ENCODE measurements around the gene CHRNB1.

The CHRNB1 gene

DNA sequence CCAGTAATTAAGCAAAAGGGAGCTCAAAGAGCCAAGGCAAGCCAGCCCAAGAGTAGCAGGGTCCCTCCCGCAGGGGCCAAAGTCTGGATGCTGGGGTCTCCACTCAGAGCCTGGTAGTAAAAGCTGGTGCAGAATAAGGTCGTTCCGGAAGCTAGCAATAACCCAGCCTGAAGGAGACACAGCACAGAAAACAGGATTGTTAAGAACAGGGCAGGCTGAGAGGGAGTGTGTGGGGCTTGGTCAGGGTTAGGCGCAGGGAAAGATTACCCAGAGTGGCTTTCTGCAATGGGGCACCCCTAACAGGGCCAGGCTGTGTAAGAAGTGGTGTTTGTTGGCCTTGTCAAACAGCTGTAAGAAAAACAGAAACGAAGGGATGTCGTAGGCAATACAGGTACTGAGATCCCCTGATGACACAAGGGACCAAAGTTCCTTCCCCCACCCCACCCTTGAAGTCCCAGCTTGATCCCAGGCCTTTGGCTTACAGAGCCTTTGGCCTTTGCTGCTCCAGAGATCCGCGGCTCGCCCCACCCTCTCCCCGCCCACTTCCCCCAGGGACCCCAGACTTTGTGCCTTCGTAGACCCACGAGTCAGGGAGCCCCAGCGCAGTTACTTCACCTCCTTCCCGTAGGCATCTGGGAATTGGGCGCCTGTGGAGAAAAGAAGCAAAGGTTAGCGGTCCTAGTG, 41.7 kb upstream of the CHRNB1 start (continued):
- TF ChIP-seq ZNF354C (tag by site-specific recombination; IDR thresholded peaks at IDR 0.05; ENCODE audit: borderline replicate concordance, low read depth) (no peak), ZNF184 (tag by site-specific recombination; IDR thresholded peaks at IDR 0.05) (no peak)
- TF ChIP-seq, protein P1, sequence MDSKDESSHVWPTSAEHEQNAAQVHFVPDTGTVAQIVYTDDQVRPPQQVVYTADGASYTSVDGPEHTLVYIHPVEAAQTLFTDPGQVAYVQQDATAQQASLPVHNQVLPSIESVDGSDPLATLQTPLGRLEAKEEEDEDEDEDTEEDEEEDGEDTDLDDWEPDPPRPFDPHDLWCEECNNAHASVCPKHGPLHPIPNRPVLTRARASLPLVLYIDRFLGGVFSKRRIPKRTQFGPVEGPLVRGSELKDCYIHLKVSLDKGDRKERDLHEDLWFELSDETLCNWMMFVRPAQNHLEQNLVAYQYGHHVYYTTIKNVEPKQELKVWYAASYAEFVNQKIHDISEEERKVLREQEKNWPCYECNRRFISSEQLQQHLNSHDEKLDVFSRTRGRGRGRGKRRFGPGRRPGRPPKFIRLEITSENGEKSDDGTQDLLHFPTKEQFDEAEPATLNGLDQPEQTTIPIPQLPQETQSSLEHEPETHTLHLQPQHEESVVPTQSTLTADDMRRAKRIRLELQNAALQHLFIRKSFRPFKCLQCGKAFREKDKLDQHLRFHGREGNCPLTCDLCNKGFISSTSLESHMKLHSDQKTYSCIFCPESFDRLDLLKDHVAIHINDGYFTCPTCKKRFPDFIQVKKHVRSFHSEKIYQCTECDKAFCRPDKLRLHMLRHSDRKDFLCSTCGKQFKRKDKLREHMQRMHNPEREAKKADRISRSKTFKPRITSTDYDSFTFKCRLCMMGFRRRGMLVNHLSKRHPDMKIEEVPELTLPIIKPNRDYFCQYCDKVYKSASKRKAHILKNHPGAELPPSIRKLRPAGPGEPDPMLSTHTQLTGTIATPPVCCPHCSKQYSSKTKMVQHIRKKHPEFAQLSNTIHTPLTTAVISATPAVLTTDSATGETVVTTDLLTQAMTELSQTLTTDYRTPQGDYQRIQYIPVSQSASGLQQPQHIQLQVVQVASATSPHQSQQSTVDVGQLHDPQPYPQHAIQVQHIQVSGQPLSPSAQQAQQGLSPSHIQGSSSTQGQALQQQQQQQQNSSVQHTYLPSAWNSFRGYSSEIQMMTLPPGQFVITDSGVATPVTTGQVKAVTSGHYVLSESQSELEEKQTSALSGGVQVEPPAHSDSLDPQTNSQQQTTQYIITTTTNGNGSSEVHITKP (tag by site-specific recombination; IDR thresholded peaks at IDR 0.05): no peak
- TF ChIP-seq, protein P2, sequence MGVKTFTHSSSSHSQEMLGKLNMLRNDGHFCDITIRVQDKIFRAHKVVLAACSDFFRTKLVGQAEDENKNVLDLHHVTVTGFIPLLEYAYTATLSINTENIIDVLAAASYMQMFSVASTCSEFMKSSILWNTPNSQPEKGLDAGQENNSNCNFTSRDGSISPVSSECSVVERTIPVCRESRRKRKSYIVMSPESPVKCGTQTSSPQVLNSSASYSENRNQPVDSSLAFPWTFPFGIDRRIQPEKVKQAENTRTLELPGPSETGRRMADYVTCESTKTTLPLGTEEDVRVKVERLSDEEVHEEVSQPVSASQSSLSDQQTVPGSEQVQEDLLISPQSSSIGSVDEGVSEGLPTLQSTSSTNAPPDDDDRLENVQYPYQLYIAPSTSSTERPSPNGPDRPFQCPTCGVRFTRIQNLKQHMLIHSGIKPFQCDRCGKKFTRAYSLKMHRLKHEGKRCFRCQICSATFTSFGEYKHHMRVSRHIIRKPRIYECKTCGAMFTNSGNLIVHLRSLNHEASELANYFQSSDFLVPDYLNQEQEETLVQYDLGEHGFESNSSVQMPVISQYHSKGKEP (tag by site-specific recombination; IDR thresholded peaks at IDR 0.05): no peak

DNA sequence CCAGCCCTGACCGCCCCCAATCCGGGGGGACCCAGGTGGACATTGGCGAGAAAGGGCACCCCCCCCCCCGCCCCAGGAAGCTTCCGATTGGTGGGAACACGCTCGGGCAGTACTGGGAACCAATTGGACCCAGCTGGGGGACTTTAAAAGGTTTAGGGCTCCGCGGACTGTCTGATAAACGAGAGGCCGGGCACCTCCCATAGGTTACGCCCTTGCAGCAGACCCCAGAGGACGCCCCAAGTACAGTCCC, 41.2 kb upstream of the CHRNB1 start:
- POLR2A ChIA-PET: interaction anchor here (0.5 to 3.2 kb wide), 60 partner anchors 9 to 1613 kb away, joined by 3 to 67 read pairs (median 5); partner anchors contain the start of genes ACADVL, ATP1B2, CD68 and CHRNB1
- CTCF ChIA-PET: interaction anchor here (0.6 to 2.7 kb wide), 10 partner anchors 10 to 314 kb away, joined by 3 to 21 read pairs (median 3); partner anchors contain the start of genes PLSCR3 and TMEM102
- H3K27ac ChIP-seq (ENCODE audit: extremely low read depth, low read depth, low read length): peak overlapping the region; percentile 81

More for the DNA sequence above, 41.2 kb upstream of the CHRNB1 start:
- TF ChIP-seq ZNF324 (tag by site-specific recombination; IDR thresholded peaks at IDR 0.05) (no peak), ZNF24 (tag by site-specific recombination; IDR thresholded peaks at IDR 0.05) (peak; percentile 52; the same call in 1 of the 2 replicates), ZFP41 (tag by site-specific recombination; IDR thresholded peaks at IDR 0.05; ENCODE audit: borderline replicate concordance) (no peak), ZNF214 (tag by site-specific recombination; IDR thresholded peaks at IDR 0.05; ENCODE audit: borderline replicate concordance) (no peak), KLF16 (tag by site-specific recombination; IDR thresholded peaks at IDR 0.05) (no peak; the same call in 1 of the 2 replicates), ZNF221 (tag by site-specific recombination; IDR thresholded peaks at IDR 0.05; ENCODE audit: borderline replicate concordance) (no peak), ZNF354C (tag by site-specific recombination; IDR thresholded peaks at IDR 0.05; ENCODE audit: borderline replicate concordance, low read depth) (no peak), YY2 (tag by site-specific recombination; IDR thresholded peaks at IDR 0.05) (peak; percentile 42; the same call in 1 of the 2 replicates), GLIS2 (tag by site-specific recombination; IDR thresholded peaks at IDR 0.05) (peak; percentile 40; the same call in 1 of the 2 replicates), ZNF610 (tag by site-specific recombination; IDR thresholded peaks at IDR 0.05; ENCODE audit: borderline replicate concordance) (0 out of 2 replicates have a peak, but pooled peaks have one; percentile 14), ZNF658 (tag by site-specific recombination; IDR thresholded peaks at IDR 0.05) (no peak), KLF8 (tag by site-specific recombination; IDR thresholded peaks at IDR 0.05) (no peak), ZNF791 (tag by site-specific recombination; IDR thresholded peaks at IDR 0.05) (no peak), ZBTB1 (tag by site-specific recombination; IDR thresholded peaks at IDR 0.05) (no peak), RBAK (tag by site-specific recombination; IDR thresholded peaks at IDR 0.05) (no peak), ZXDB (tag by site-specific recombination; IDR thresholded peaks at IDR 0.05) (0 out of 2 replicates have a peak, but pooled peaks have one; percentile 36), ZNF341 (tag by site-specific recombination; IDR thresholded peaks at IDR 0.05; ENCODE audit: low read depth) (peak; percentile 82), OVOL3 (tag by site-specific recombination; IDR thresholded peaks at IDR 0.05) (no peak)
- TF ChIP-seq, protein P3, sequence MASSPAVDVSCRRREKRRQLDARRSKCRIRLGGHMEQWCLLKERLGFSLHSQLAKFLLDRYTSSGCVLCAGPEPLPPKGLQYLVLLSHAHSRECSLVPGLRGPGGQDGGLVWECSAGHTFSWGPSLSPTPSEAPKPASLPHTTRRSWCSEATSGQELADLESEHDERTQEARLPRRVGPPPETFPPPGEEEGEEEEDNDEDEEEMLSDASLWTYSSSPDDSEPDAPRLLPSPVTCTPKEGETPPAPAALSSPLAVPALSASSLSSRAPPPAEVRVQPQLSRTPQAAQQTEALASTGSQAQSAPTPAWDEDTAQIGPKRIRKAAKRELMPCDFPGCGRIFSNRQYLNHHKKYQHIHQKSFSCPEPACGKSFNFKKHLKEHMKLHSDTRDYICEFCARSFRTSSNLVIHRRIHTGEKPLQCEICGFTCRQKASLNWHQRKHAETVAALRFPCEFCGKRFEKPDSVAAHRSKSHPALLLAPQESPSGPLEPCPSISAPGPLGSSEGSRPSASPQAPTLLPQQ (tag by site-specific recombination; IDR thresholded peaks at IDR 0.05): no peak
- TF ChIP-seq, protein P4, sequence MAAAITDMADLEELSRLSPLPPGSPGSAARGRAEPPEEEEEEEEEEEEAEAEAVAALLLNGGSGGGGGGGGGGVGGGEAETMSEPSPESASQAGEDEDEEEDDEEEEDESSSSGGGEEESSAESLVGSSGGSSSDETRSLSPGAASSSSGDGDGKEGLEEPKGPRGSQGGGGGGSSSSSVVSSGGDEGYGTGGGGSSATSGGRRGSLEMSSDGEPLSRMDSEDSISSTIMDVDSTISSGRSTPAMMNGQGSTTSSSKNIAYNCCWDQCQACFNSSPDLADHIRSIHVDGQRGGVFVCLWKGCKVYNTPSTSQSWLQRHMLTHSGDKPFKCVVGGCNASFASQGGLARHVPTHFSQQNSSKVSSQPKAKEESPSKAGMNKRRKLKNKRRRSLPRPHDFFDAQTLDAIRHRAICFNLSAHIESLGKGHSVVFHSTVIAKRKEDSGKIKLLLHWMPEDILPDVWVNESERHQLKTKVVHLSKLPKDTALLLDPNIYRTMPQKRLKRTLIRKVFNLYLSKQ (tag by site-specific recombination; IDR thresholded peaks at IDR 0.05; ENCODE audit: borderline replicate concordance): no peak
- Histone ChIP-seq H3K36me3 (ENCODE audit: control insufficient read depth in 2 of 2, insufficient read depth in 1 of 2, low read length in 2 of 2) (peaks cover 6 to 9% of the 10 kb centered on the region in 2 experiments; a peak in 2 of 3 replicates), H3K4me1 (ENCODE audit: control insufficient read depth, insufficient read depth, low read length) (peaks cover 8% of the 10 kb centered on the region), H3K9me3 (ENCODE audit: control insufficient read depth, insufficient read depth, low read depth, low read length) (no peaks in the 10 kb centered on the region), H3K4me3 (ENCODE audit: low read depth, low read length) (peak overlapping the region; percentile 83)
